Esophagus muscularis mucosa (tissue), 4 donors: ENCODE data around the gene HSBP1L1.

Source experiments
- CTCF ChIP-seq, 3 experiments: fragments of 200-600 bp in 2 of 3; fragments of 450-650 bp in 1 of 3; sonication (generic) in 2 of 3; IDR thresholded peaks; one replicate each; pipeline ENCODE4 v1.5.1; 2017 to 2019; ENCODE audit warnings: antibody characterized with exemption in 3 of 3, mild to moderate bottlenecking in 2 of 3, moderate library complexity in 1 of 3
- EP300 ChIP-seq: sonication (generic); formaldehyde crosslinking; IDR thresholded peaks from one replicate; pipeline ENCODE4 v1.6.1; 2017; ENCODE audit warnings: antibody characterized with exemption
- POLR2A ChIP-seq: fragments of 450-650 bp; IDR thresholded peaks from one replicate; pipeline ENCODE4 v1.6.1; 2017; ENCODE audit warnings: antibody characterized with exemption, moderate library complexity, mild to moderate bottlenecking, low read depth
- POLR2AphosphoS5 ChIP-seq, 2 donors: sonication (generic); formaldehyde crosslinking; IDR thresholded peaks; one replicate each; pipeline ENCODE4 v1.6.1; 2017; ENCODE audit warnings: antibody characterized with exemption in 2 of 2

GRCh38 chr18:79948719-79949411, 15.6 kb upstream of the HSBP1L1 start:
- no peak for TF ChIP-seq POLR2A
- TF ChIP-seq CTCF (IDR thresholded peaks at IDR 0.05): no peak
- no peak for TF ChIP-seq EP300
- TF ChIP-seq POLR2AphosphoS5 (IDR thresholded peaks at IDR 0.05): no peak
